ENCODE data around the gene CLEC4F. TPM values are rescaled to one million over a fixed set of nuclear protein-coding genes. Genes with fewer than 3 reads are reported as not detected.
A peak's percentile ranks its signal among the peaks of the same experiment; 100 is the strongest.

The CLEC4F gene
- total RNA-seq, 4 donors from 2014 or later, result 0.67 to 32.2 TPM; not detected in 2

- Histone ChIP-seq H3K27me3 (no peaks in the 10 kb centered on the region), H3K4me3 (no peak overlapping the region), H3K36me3 (no peaks in the 10 kb centered on the region), H3K4me1 (no peaks in the 10 kb centered on the region), H3K9me3 (no peaks in the 10 kb centered on the region), H3K27ac (no peak overlapping the region)
- no peak for DNase-seq
- no peak for TF ChIP-seq CTCF (IDR thresholded peaks at IDR 0.05)
- no peak for TF ChIP-seq POLR2A (IDR thresholded peaks at IDR 0.05)
Observed at GRCh38 chr2:70826696-70827350, 6.4 kb upstream of the CLEC4F start.

- Histone ChIP-seq H3K27me3 (no peaks in the 10 kb centered on the region), H3K9me3 (no peaks in the 10 kb centered on the region), H3K4me1 (no peaks in the 10 kb centered on the region), H3K27ac (no peak overlapping the region), H3K4me3 (no peak overlapping the region), H3K36me3 (no peaks in the 10 kb centered on the region)
- no peak for DNase-seq
- no peak for TF ChIP-seq CTCF (IDR thresholded peaks at IDR 0.05)
- TF ChIP-seq POLR2A (IDR thresholded peaks at IDR 0.05), result no peak
Observed at GRCh38 chr2:70823249-70823648, 2.9 kb upstream of the CLEC4F start.

GRCh38 chr2:70822843-70823242 is 2.4 kb upstream of the CLEC4F start:
- Histone ChIP-seq H3K4me1 (no peaks in the 10 kb centered on the region), H3K27me3 (no peaks in the 10 kb centered on the region), H3K27ac (no peak overlapping the region), H3K36me3 (no peaks in the 10 kb centered on the region), H3K4me3 (no peak overlapping the region), H3K9me3 (no peaks in the 10 kb centered on the region)
- DNase-seq, result no peak
- TF ChIP-seq CTCF (IDR thresholded peaks at IDR 0.05), result no peak

- TF ChIP-seq CTCF (IDR thresholded peaks at IDR 0.05), result no peak
- no peak for TF ChIP-seq POLR2A (IDR thresholded peaks at IDR 0.05)
- H3K27ac ChIP-seq, result no peak overlapping the region
- DNase-seq, result peak in 1 of 3 donors; percentile 33
Observed at GRCh38 chr2:70817284-70817954, 3.0 kb downstream of the CLEC4F start.

GRCh38 chr2:70816726-70817125 is 3.7 kb downstream of the CLEC4F start:
- Histone ChIP-seq H3K9me3 (no peaks in the 10 kb centered on the region), H3K27ac (no peak overlapping the region), H3K27me3 (no peaks in the 10 kb centered on the region), H3K36me3 (no peaks in the 10 kb centered on the region), H3K4me1 (no peaks in the 10 kb centered on the region), H3K4me3 (no peak overlapping the region)
- DNase-seq, result no peak
- TF ChIP-seq POLR2A (IDR thresholded peaks at IDR 0.05), result no peak
- no peak for TF ChIP-seq CTCF (IDR thresholded peaks at IDR 0.05)

More at GRCh38 chr2:70817284-70817954, 3.0 kb downstream of the CLEC4F start:
- H3K9me3 ChIP-seq, result no peaks in the 10 kb centered on the region
- no peaks in the 10 kb centered on the region for H3K27me3 ChIP-seq
- H3K4me1 ChIP-seq, result no peaks in the 10 kb centered on the region
- no peak overlapping the region for H3K4me3 ChIP-seq
- no peaks in the 10 kb centered on the region for H3K36me3 ChIP-seq

Data from Peyer's patch (tissue), 4 donors.